ENCODE results near the gene PIGBOS1.
"Not testable (repeated sequence)": the region's sequence is repeated elsewhere in the genome, so short reads cannot be mapped to it uniquely, and the experiment has no call there.

Gene PIGBOS1

GRCh38 chr15:55320238-55320550 is 1.3 kb upstream of the PIGBOS1 start:
- no peak for TF ChIP-seq CTCF (IDR thresholded peaks at IDR 0.05; ENCODE audit: borderline replicate concordance, control extremely low read depth, extremely low read depth, insufficient read depth, missing control alignments)

GRCh38 chr15:55319537-55320237 is 764 bp upstream of the PIGBOS1 start:
- DNase-seq (ENCODE audit: low spot score) = peak; percentile 65
- no peak for TF ChIP-seq CTCF (IDR thresholded peaks at IDR 0.05; ENCODE audit: borderline replicate concordance, control extremely low read depth, extremely low read depth, insufficient read depth, missing control alignments)
- in situ Hi-C loops (cut with MboI; ENCODE audit: low sequenced_read_pairs, unreplicated experiment) = no loop called here

More at GRCh38 chr15:55320238-55320550, 1.3 kb upstream of the PIGBOS1 start:
- no peak for DNase-seq (ENCODE audit: low spot score)
- in situ Hi-C loops (cut with MboI; ENCODE audit: low sequenced_read_pairs, unreplicated experiment) = no loop called here

- DNase-seq (ENCODE audit: low spot score); in situ Hi-C loops (cut with MboI; ENCODE audit: low sequenced_read_pairs, unreplicated experiment): not testable (repeated sequence)
Measured at GRCh38 chr15:55302801-55303200, 16.1 kb downstream of the PIGBOS1 start.

GRCh38 chr15:55297315-55297714 is 21.6 kb downstream of the PIGBOS1 start:
- no peak for DNase-seq (ENCODE audit: low spot score)
- TF ChIP-seq CTCF (IDR thresholded peaks at IDR 0.05; ENCODE audit: borderline replicate concordance, control extremely low read depth, extremely low read depth, insufficient read depth, missing control alignments) = no peak
- in situ Hi-C loops (cut with MboI; ENCODE audit: low sequenced_read_pairs, unreplicated experiment) = no loop called here

- peak; percentile 94 for TF ChIP-seq CTCF (IDR thresholded peaks at IDR 0.05; ENCODE audit: borderline replicate concordance, control extremely low read depth, extremely low read depth, insufficient read depth, missing control alignments)
- DNase-seq (ENCODE audit: low spot score) = peak; percentile 83
- in situ Hi-C loops (cut with MboI; ENCODE audit: low sequenced_read_pairs, unreplicated experiment) = no loop called here
Measured at GRCh38 chr15:55290528-55291057, 28.3 kb downstream of the PIGBOS1 start.

GRCh38 chr15:55289746-55290527 is 29.0 kb downstream of the PIGBOS1 start, which contains the start of gene RAB27A:
RAB27A (minus strand) TSS chr15:55289813; CDS start chr15:55234934, 54,879 bp downstream.
- in situ Hi-C loops (cut with MboI; ENCODE audit: low sequenced_read_pairs, unreplicated experiment) = no loop called here
- peak; percentile 91 for DNase-seq (ENCODE audit: low spot score)
- no peak for TF ChIP-seq CTCF (IDR thresholded peaks at IDR 0.05; ENCODE audit: borderline replicate concordance, control extremely low read depth, extremely low read depth, insufficient read depth, missing control alignments)
